Brain microvascular endothelial cell (primary cell): ENCODE measurements around the gene ETFDH.
"Not testable (repeated sequence)": the region's sequence is repeated elsewhere in the genome, so short reads cannot be mapped to it uniquely, and the experiment has no call there.

Source experiments
- DNase-seq: peaks from one replicate; pipeline ENCODE4 v3.0.0-alpha.2; 2020
- H3K27ac ChIP-seq: fragments of 250-450 bp; sonication (Bioruptor Pico); 2 replicates; pipeline ENCODE4 v1.5.1; 2020; ENCODE audit warnings: mild to moderate bottlenecking, moderate library complexity
- H3K27me3 ChIP-seq: fragments of 250-450 bp; sonication (Bioruptor Pico); replicated peaks from 2 replicates; pipeline ENCODE4 v1.5.1; 2020; ENCODE audit warnings: mild to moderate bottlenecking
- H3K36me3 ChIP-seq: fragments of 250-450 bp; sonication (Bioruptor Pico); replicated peaks from 2 replicates; pipeline ENCODE4 v1.5.1; 2020; ENCODE audit warnings: mild to moderate bottlenecking
- H3K4me3 ChIP-seq: 2 replicates; pipeline ENCODE4 v1.5.1; 2011; ENCODE audit warnings: low read depth, mild to moderate bottlenecking, control low read depth, low read length, moderate library complexity
- CTCF ChIP-seq: IDR thresholded peaks from 2 replicates; pipeline ENCODE4 v1.5.1; 2011; ENCODE audit warnings: low read depth, mild to moderate bottlenecking, moderate library complexity, low read length, control low read depth, inconsistent platforms; ENCODE audit errors: missing control alignments
- in situ Hi-C: cut with HindIII; loops from 2 replicates; pipeline ENCODE4 v1.10.0; 2017; ENCODE audit warnings: low sequenced_read_pairs, low pct_ligation_motif_present

ETFDH gene

GRCh38 chr4:158644356-158644755 is 27.7 kb upstream of the ETFDH start:
- Histone ChIP-seq H3K4me3 (no peak overlapping the region), H3K36me3 (no peaks in the 10 kb centered on the region), H3K27me3 (no peaks in the 10 kb centered on the region), H3K27ac (no peak overlapping the region)
- in situ Hi-C loops, result no loop called here
- TF ChIP-seq CTCF, result no peak
- no peak for DNase-seq

- DNase-seq, result no peak
- in situ Hi-C loops, result no loop called here
- no peak for TF ChIP-seq CTCF
- Histone ChIP-seq H3K4me3 (no peak overlapping the region), H3K27ac (no peak overlapping the region), H3K36me3 (no peaks in the 10 kb centered on the region), H3K27me3 (no peaks in the 10 kb centered on the region)
These were observed 27.3 kb upstream of the ETFDH start for GRCh38 chr4:158644760-158645159.

GRCh38 chr4:158649111-158649680 is 22.9 kb upstream of the ETFDH start:
- in situ Hi-C loops, result no loop called here
- no peak for TF ChIP-seq CTCF

GRCh38 chr4:158652920-158653319 is 19.2 kb upstream of the ETFDH start:
- TF ChIP-seq CTCF, result no peak
- DNase-seq, result no peak
- Histone ChIP-seq H3K27ac (no peak overlapping the region), H3K4me3 (no peak overlapping the region), H3K36me3 (no peaks in the 10 kb centered on the region), H3K27me3 (no peaks in the 10 kb centered on the region)
- in situ Hi-C loops, result no loop called here

More at GRCh38 chr4:158649111-158649680, 22.9 kb upstream of the ETFDH start:
- H3K27ac ChIP-seq, result no peak overlapping the region
- no peak for DNase-seq
- no peaks in the 10 kb centered on the region for H3K36me3 ChIP-seq
- H3K27me3 ChIP-seq, result no peaks in the 10 kb centered on the region
- no peak overlapping the region for H3K4me3 ChIP-seq

- no peak for TF ChIP-seq CTCF
- H3K27ac ChIP-seq, result no peak overlapping the region
- DNase-seq, result no peak
- no peaks in the 10 kb centered on the region for H3K27me3 ChIP-seq
- no peaks in the 10 kb centered on the region for H3K36me3 ChIP-seq
- in situ Hi-C loops, result no loop called here
- no peak overlapping the region for H3K4me3 ChIP-seq
These were observed 15.7 kb upstream of the ETFDH start for GRCh38 chr4:158656439-158656838.

GRCh38 chr4:158657291-158657690 is 14.8 kb upstream of the ETFDH start:
- in situ Hi-C loops, result no loop called here
- Histone ChIP-seq H3K36me3 (no peaks in the 10 kb centered on the region), H3K4me3 (no peak overlapping the region), H3K27ac (no peak overlapping the region), H3K27me3 (no peaks in the 10 kb centered on the region)
- no peak for DNase-seq
- no peak for TF ChIP-seq CTCF

GRCh38 chr4:158663255-158663654 is 8.8 kb upstream of the ETFDH start:
- in situ Hi-C loops, H3K4me3 ChIP-seq, H3K27me3 ChIP-seq, H3K36me3 ChIP-seq, H3K27ac ChIP-seq, DNase-seq: not testable (repeated sequence)

- DNase-seq, in situ Hi-C loops, H3K27ac ChIP-seq, H3K4me3 ChIP-seq, H3K36me3 ChIP-seq, H3K27me3 ChIP-seq: not testable (repeated sequence)
These were observed 8.1 kb upstream of the ETFDH start for GRCh38 chr4:158663707-158664625.
